H9 (cell line): ENCODE results near the gene WHRN. TPM values are rescaled to one million over a fixed set of nuclear protein-coding genes. Genes with fewer than 3 reads are reported as not detected.

ENCODE experiments used
- DNase-seq: peaks from one replicate; pipeline ENCODE4 v3.0.0-alpha.2; 2017
- H2AFZ ChIP-seq: one replicate; pipeline ENCODE4 v1.6.1; 2013; ENCODE audit warnings: mild to moderate bottlenecking, low read length, control low read depth, moderate library complexity
- H2AK5ac ChIP-seq: 2 replicates; pipeline ENCODE4 v1.6.1; 2013; ENCODE audit warnings: low read length, control low read depth, mixed read lengths; ENCODE audit not compliant: insufficient read length
- H2BK120ac ChIP-seq: one replicate; pipeline ENCODE4 v1.6.1; 2013; ENCODE audit warnings: low read depth, mild to moderate bottlenecking, low read length, control low read depth, inconsistent platforms; ENCODE audit not compliant: poor library complexity, severe bottlenecking
- H2BK12ac ChIP-seq: 2 replicates; pipeline ENCODE4 v1.6.1; 2013; ENCODE audit warnings: low read length, control low read depth, mixed read lengths, low read depth; ENCODE audit not compliant: insufficient read length
- H2BK15ac ChIP-seq: 2 replicates; pipeline ENCODE4 v1.6.1; 2013; ENCODE audit warnings: low read depth, low read length, control low read depth
- H2BK20ac ChIP-seq: one replicate; pipeline ENCODE4 v1.6.1; 2013; ENCODE audit warnings: low read depth, mild to moderate bottlenecking, low read length, control low read depth, inconsistent platforms; ENCODE audit not compliant: poor library complexity, severe bottlenecking
- H2BK5ac ChIP-seq: 2 replicates; pipeline ENCODE4 v1.6.1; 2013; ENCODE audit warnings: low read length, control low read depth, mixed read lengths; ENCODE audit not compliant: insufficient read length
- H3K14ac ChIP-seq: 2 replicates; pipeline ENCODE4 v1.6.1; 2013; ENCODE audit warnings: low read length, control low read depth; ENCODE audit not compliant: insufficient read depth
- H3K18ac ChIP-seq: 2 replicates; pipeline ENCODE4 v1.6.1; 2013; ENCODE audit warnings: low read depth, mild to moderate bottlenecking, mixed read lengths, low read length, control low read depth; ENCODE audit not compliant: insufficient read length
- H3K23ac ChIP-seq: 2 replicates; pipeline ENCODE4 v1.6.1; 2013; ENCODE audit warnings: low read length, control low read depth, mixed read lengths, low read depth; ENCODE audit not compliant: insufficient read length
- H3K23me2 ChIP-seq: 2 replicates; pipeline ENCODE4 v1.6.1; 2013; ENCODE audit warnings: low read depth, mild to moderate bottlenecking, mixed read lengths, low read length, control low read depth; ENCODE audit not compliant: insufficient read length, poor library complexity, severe bottlenecking
- H3K27ac ChIP-seq: 2 replicates; pipeline ENCODE4 v1.5.1; 2013; ENCODE audit warnings: low read length, control low read depth, mixed read lengths, low read depth; ENCODE audit not compliant: insufficient read length
- H3K27me3 ChIP-seq: 2 replicates; pipeline ENCODE4 v1.6.1; 2013; ENCODE audit warnings: low read length, control low read depth, inconsistent platforms; ENCODE audit not compliant: insufficient read depth
- H3K4ac ChIP-seq: 2 replicates; pipeline ENCODE4 v1.6.1; 2013; ENCODE audit warnings: low read depth, mild to moderate bottlenecking, control low read depth, inconsistent platforms, low read length, moderate library complexity
- H3K4me1 ChIP-seq: 2 replicates; pipeline ENCODE4 v1.6.1; 2013; ENCODE audit warnings: low read length, control low read depth, inconsistent platforms; ENCODE audit not compliant: insufficient read depth
- H3K4me2 ChIP-seq: 2 replicates; pipeline ENCODE4 v1.6.1; 2013; ENCODE audit warnings: low read length, control low read depth, mixed read lengths; ENCODE audit not compliant: insufficient read length, insufficient read depth
- H3K56ac ChIP-seq: 2 replicates; pipeline ENCODE4 v1.6.1; 2013; ENCODE audit warnings: low read depth, mild to moderate bottlenecking, mixed read lengths, low read length, control low read depth; ENCODE audit not compliant: insufficient read length
- H3K79me1 ChIP-seq: 2 replicates; pipeline ENCODE4 v1.6.1; 2013; ENCODE audit warnings: low read depth, mild to moderate bottlenecking, moderate library complexity, low read length, control low read depth, inconsistent platforms; ENCODE audit not compliant: insufficient read depth, poor library complexity, severe bottlenecking
- H3K79me2 ChIP-seq: 2 replicates; pipeline ENCODE4 v1.6.1; 2013; ENCODE audit warnings: low read length, control low read depth, inconsistent platforms; ENCODE audit not compliant: insufficient read depth
- H3K9ac ChIP-seq: 2 replicates; pipeline ENCODE4 v1.6.1; 2013; ENCODE audit warnings: low read length, control low read depth, mixed read lengths; ENCODE audit not compliant: insufficient read length; ENCODE audit errors: extremely low read depth
- H3K9me3 ChIP-seq: one replicate; pipeline ENCODE4 v1.6.1; 2013; ENCODE audit warnings: low read depth, low read length, inconsistent platforms; ENCODE audit not compliant: control insufficient read depth
- H3T11ph ChIP-seq: one replicate; pipeline ENCODE4 v1.6.1; 2013; ENCODE audit warnings: mild to moderate bottlenecking, low read length, control low read depth, inconsistent platforms
- H4K20me1 ChIP-seq: one replicate; pipeline ENCODE4 v1.6.1; 2013; ENCODE audit not compliant: control insufficient read depth, insufficient read length, insufficient read depth
- H4K5ac ChIP-seq: 2 replicates; pipeline ENCODE4 v1.6.1; 2013; ENCODE audit warnings: low read depth, mild to moderate bottlenecking, mixed read lengths, low read length, control low read depth; ENCODE audit not compliant: insufficient read length
- H4K8ac ChIP-seq: replicated peaks from 2 replicates; pipeline ENCODE4 v1.6.1; 2013; ENCODE audit warnings: low read length, control low read depth, mixed read lengths, low read depth; ENCODE audit not compliant: insufficient read length
- H4K91ac ChIP-seq: 2 replicates; pipeline ENCODE4 v1.6.1; 2013; ENCODE audit warnings: low read depth, mild to moderate bottlenecking, moderate library complexity, mixed read lengths, low read length, control low read depth; ENCODE audit not compliant: insufficient read length
- H3K27ac Mint-ChIP-seq, 3 experiments: 2 replicates in 2 of 3; 3 replicates in 1 of 3; pipeline ENCODE4 v1.8.0; 2020 to 2021; ENCODE audit warnings: mixed read lengths in 3 of 3, mild to moderate bottlenecking in 1 of 3, moderate library complexity in 1 of 3
- H3K27me3 Mint-ChIP-seq: 2 replicates; pipeline ENCODE4 v1.8.0; 2021; ENCODE audit warnings: low read depth, mild to moderate bottlenecking, moderate library complexity, mixed read lengths
- H3K36me3 Mint-ChIP-seq, 3 experiments: 2 replicates in 2 of 3; 3 replicates in 1 of 3; pipeline ENCODE4 v1.8.0; 2020 to 2021; ENCODE audit warnings: low read depth in 3 of 3, mixed read lengths in 3 of 3; ENCODE audit not compliant: insufficient read depth in 1 of 3
- H3K4me1 Mint-ChIP-seq, 2 experiments: 2 replicates each; pipeline ENCODE4 v1.8.0; 2020; ENCODE audit warnings: mixed read lengths in 2 of 2
- H3K4me3 Mint-ChIP-seq, 2 experiments: 2 replicates in 1 of 2; 3 replicates in 1 of 2; pipeline ENCODE4 v1.8.0; 2020 to 2021; ENCODE audit warnings: mild to moderate bottlenecking in 2 of 2, mixed read lengths in 2 of 2, moderate library complexity in 1 of 2
- H3K9me3 Mint-ChIP-seq, 2 experiments: 2 replicates in 1 of 2; 3 replicates in 1 of 2; pipeline ENCODE4 v1.8.0; 2020; ENCODE audit warnings: mild to moderate bottlenecking in 2 of 2, mixed read lengths in 2 of 2, moderate library complexity in 1 of 2
- CTCF ChIP-seq: fragments of 200-600 bp; sonication (generic); conservative IDR thresholded peaks from 3 replicates; pipeline ENCODE4 v1.8.0; 2021; ENCODE audit warnings: antibody characterized with exemption, mild to moderate bottlenecking
- WGBS: extraction: QIAGEN DNeasy Blood & Tissue Kit; methylation state at CpG from one replicate; pipeline ENCODE4 v1.1.7; 2013; ENCODE audit warnings: missing lambda C conversion rate, low lambda C conversion rate, mixed read lengths; ENCODE audit not compliant: insufficient read length; ENCODE audit errors: extremely low coverage; 5-methylcytosine and 5-hydroxymethylcytosine counted together
- total RNA-seq: library from RNA; stranded (reverse); gene quantifications from 2 replicates; pipeline ENCODE4 v1.2.1, GENCODE V29; 2021

Gene WHRN
- total RNA-seq, 1 experiment from 2014 or later: 2.2 TPM

GRCh38 chr9:114400219-114400618 lies 105.1 kb downstream of the WHRN start:
- H3K9ac ChIP-seq: no peak overlapping the region
- H4K8ac ChIP-seq: no peak overlapping the region
- DNase-seq: no peak
- no peaks in the 10 kb centered on the region; the same call in 1 of the 2 replicates for H3K4me1 ChIP-seq
- H3K23me2 ChIP-seq: no peaks in the 10 kb centered on the region
- H3K4me1 Mint-ChIP-seq: peaks cover 22 to 32% of the 10 kb centered on the region in 2 experiments
- H2BK12ac ChIP-seq: no peak overlapping the region
- H4K91ac ChIP-seq: no peak overlapping the region
- peaks cover 3% of the 10 kb centered on the region; the same call in 1 of the 2 replicates for H3K27me3 Mint-ChIP-seq
- no peak overlapping the region for H3K23ac ChIP-seq
- no peak overlapping the region for H2BK120ac ChIP-seq
- no peaks in the 10 kb centered on the region for H4K20me1 ChIP-seq
- no peaks in the 10 kb centered on the region for H3K27me3 ChIP-seq
- H3K18ac ChIP-seq: no peak overlapping the region
- H3K79me2 ChIP-seq: no peaks in the 10 kb centered on the region
- no peaks in the 10 kb centered on the region for H3K79me1 ChIP-seq
- H2BK5ac ChIP-seq: no peak overlapping the region
- H3K4ac ChIP-seq: no peak overlapping the region
- no peak overlapping the region for H3K4me2 ChIP-seq
- H3K9me3 Mint-ChIP-seq: no peaks in the 10 kb centered on the region; a peak in 1 of 5 replicates
- H3K9me3 ChIP-seq: no peaks in the 10 kb centered on the region
- TF ChIP-seq CTCF: no peak
- no CpG with 5 or more reads among the region's 1 CpG for WGBS
- H4K5ac ChIP-seq: no peak overlapping the region
- H3K14ac ChIP-seq: no peak overlapping the region
- no peak overlapping the region for H2BK20ac ChIP-seq
- no peaks in the 10 kb centered on the region; a peak in 1 of 7 replicates for H3K36me3 Mint-ChIP-seq
- H2AFZ ChIP-seq: no peak overlapping the region
- H3T11ph ChIP-seq: no peak overlapping the region
- H2BK15ac ChIP-seq: no peak overlapping the region
- H3K27ac Mint-ChIP-seq: no peak overlapping the region
- no peak overlapping the region for H3K4me3 Mint-ChIP-seq
- no peak overlapping the region for H3K27ac ChIP-seq
- no peak overlapping the region for H2AK5ac ChIP-seq
- H3K56ac ChIP-seq: no peak overlapping the region
